Stomach (tissue), 9 donors: ENCODE measurements around the gene YWHAB. TPM values are rescaled to one million over a fixed set of nuclear protein-coding genes. Genes with fewer than 3 reads are reported as not detected.

Experiments used
- DNase-seq, 2 donors: peaks; one replicate each; pipeline versions ENCODE4 v3.0.0 to v3.0.0-alpha.2; 2013 to 2019
- H3K27ac ChIP-seq, 5 donors: fragments of 200-600 bp in 4 of 5; sonication (generic) in 4 of 5; one replicate each; pipeline ENCODE4 v1.5.1; 2013 to 2019; ENCODE audit warnings: mild to moderate bottlenecking in 1 of 5, moderate library complexity in 1 of 5
- H3K27me3 ChIP-seq, 3 donors: fragments of 200-600 bp; sonication (generic); one replicate each; pipeline ENCODE4 v1.5.1; 2017 to 2019; ENCODE audit warnings: mixed run types in 1 of 3
- H3K36me3 ChIP-seq, 4 donors: fragments of 200-600 bp; sonication (generic); 1 replicate in 3 of 4; 2 replicates in 1 of 4; pipeline ENCODE4 v1.5.1; 2016 to 2019
- H3K4me1 ChIP-seq, 4 donors: fragments of 200-600 bp; sonication (generic); one replicate each; pipeline ENCODE4 v1.5.1; 2016 to 2019
- H3K4me3 ChIP-seq, 4 donors: fragments of 200-600 bp; sonication (generic) in 3 of 4; one replicate each; pipeline ENCODE4 v1.5.1; 2016 to 2019; ENCODE audit warnings: mild to moderate bottlenecking in 1 of 4
- H3K9me3 ChIP-seq, 4 donors: fragments of 200-600 bp; sonication (generic); one replicate each; pipeline ENCODE4 v1.5.1; 2016 to 2019
- EP300 ChIP-seq: sonication (generic); formaldehyde crosslinking; IDR thresholded peaks from one replicate; pipeline ENCODE4 v1.6.1; 2017; ENCODE audit warnings: antibody characterized with exemption
- POLR2A ChIP-seq, 4 donors: fragments of 450-650 bp; IDR thresholded peaks; one replicate each; pipeline ENCODE4 v1.6.1; 2016; ENCODE audit warnings: antibody characterized with exemption in 4 of 4, control low read depth in 2 of 4, mild to moderate bottlenecking in 1 of 4, moderate library complexity in 1 of 4
- POLR2AphosphoS5 ChIP-seq, 3 donors: sonication (generic); formaldehyde crosslinking; IDR thresholded peaks; one replicate each; pipeline ENCODE4 v1.6.1; 2016; ENCODE audit warnings: antibody characterized with exemption in 3 of 3
- WGBS, 5 donors: extraction: QIAGEN DNeasy Blood & Tissue Kit in 3 of 5; methylation state at CpG; one replicate each; pipeline versions ENCODE4 v1.1.5 to v1.1.7; 2013 to 2018; 5-methylcytosine and 5-hydroxymethylcytosine counted together
- intact Hi-C: fragments of 100-400 bp; cut with DNase I; formaldehyde crosslinking; loops from one replicate; pipeline ENCODE4 v1.15.1; 2023; ENCODE audit warnings: low total_unique reads
- polyA plus RNA-seq, 3 donors: library from polyadenylated mRNA; stranded (reverse); fragments of 200-250 nt; gene quantifications; one replicate each; pipeline ENCODE4 v1.2.3, GENCODE V29; 2013
- total RNA-seq, 5 donors: library from RNA; depleted of rRNA; stranded (reverse); fragments of >200 nt; gene quantifications; one replicate each; pipeline versions ENCODE4 v1.1.0 to v1.2.3, GENCODE V29; 2014 to 2016
- TF ChIP-seq, protein P1 (sequence below), 7 experiments: fragments of 450-650 bp in 4 of 7; fragments of 200-600 bp in 3 of 7; sonication (generic) in 3 of 7; IDR thresholded peaks; one replicate each; pipeline ENCODE4 v1.5.1; 2016 to 2019; ENCODE audit warnings: antibody characterized with exemption in 7 of 7, control low read depth in 2 of 7, mild to moderate bottlenecking in 1 of 7
- donor health status: healthy with polysubstance abuse.
- donor health status: Bipolar disorder and iron deficiency.
- donor health status: healthy.

YWHAB gene
- total and polyA plus RNA-seq, 8 donors = 52.2 to 135 (median 93.1) TPM

DNA sequence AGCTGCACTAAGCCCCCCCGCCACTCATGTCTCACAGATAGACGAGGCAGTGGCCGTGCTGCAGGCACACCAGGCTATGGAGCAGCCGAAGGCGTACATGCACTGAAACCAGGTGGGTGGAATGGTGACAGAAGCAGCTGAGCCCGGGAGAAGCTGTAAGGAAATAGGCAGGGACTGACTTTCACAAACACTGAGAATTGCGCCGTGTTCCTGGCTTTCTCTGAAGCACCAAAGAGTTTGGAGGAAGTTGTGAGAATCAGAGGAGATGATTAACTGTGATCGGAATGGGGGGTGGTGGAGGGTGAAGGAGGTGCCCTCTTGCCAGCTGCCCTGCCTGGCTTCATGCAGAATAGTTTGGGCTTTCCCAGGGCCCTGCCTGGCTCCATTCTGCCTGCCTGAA, 53.1 kb downstream of the YWHAB start:
- DNase-seq = no peak
- Histone ChIP-seq H3K9me3 (no peaks in the 10 kb centered on the region), H3K27ac (no peak overlapping the region), H3K4me3 (no peak overlapping the region), H3K4me1 (no peaks in the 10 kb centered on the region), H3K36me3 (peaks cover 36 to 90% (median 79%) of the 10 kb centered on the region in 4 donors), H3K27me3 (no peaks in the 10 kb centered on the region)
- WGBS, 5 donors = 82 to 88% (median 84%) methylated on average over 9 of the region's 9 CpGs
- intact Hi-C loops = no loop called here
- TF ChIP-seq EP300 (no peak), POLR2A (IDR thresholded peaks at IDR 0.05) (no peak), POLR2AphosphoS5 (IDR thresholded peaks at IDR 0.05) (no peak)
- TF ChIP-seq, protein P1, sequence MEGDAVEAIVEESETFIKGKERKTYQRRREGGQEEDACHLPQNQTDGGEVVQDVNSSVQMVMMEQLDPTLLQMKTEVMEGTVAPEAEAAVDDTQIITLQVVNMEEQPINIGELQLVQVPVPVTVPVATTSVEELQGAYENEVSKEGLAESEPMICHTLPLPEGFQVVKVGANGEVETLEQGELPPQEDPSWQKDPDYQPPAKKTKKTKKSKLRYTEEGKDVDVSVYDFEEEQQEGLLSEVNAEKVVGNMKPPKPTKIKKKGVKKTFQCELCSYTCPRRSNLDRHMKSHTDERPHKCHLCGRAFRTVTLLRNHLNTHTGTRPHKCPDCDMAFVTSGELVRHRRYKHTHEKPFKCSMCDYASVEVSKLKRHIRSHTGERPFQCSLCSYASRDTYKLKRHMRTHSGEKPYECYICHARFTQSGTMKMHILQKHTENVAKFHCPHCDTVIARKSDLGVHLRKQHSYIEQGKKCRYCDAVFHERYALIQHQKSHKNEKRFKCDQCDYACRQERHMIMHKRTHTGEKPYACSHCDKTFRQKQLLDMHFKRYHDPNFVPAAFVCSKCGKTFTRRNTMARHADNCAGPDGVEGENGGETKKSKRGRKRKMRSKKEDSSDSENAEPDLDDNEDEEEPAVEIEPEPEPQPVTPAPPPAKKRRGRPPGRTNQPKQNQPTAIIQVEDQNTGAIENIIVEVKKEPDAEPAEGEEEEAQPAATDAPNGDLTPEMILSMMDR (IDR thresholded peaks at IDR 0.05) = no peak

DNA sequence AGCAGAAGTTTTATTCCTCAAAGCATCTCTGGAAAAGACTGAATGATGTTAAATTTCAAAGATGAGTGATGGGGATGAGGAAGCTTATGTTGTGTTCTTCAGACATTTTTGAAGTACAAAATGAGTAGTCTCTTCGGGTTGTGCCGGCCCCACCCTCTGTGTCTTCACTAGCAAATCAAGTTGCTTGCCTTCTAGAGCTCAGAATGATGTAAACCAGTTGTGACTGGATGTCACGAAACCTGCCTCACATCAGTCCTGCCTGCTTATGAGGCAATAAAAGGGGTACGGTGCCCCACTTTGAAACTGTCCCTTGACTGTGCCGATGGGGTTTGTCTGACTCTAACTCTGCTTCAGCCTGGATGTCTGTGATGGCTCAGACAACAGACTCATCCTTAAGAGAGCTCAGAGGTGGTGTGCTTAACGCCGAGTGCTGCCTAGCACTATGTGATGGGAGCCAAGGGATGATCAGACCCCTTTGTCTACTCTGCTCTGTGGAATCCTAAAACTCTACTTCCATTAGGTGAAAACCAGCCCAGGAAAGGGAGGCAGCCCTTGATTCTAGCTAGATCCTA, 55.7 kb downstream of the YWHAB start:
- TF ChIP-seq POLR2AphosphoS5 (IDR thresholded peaks at IDR 0.05) = no peak
- TF ChIP-seq, protein P1 (IDR thresholded peaks at IDR 0.05) = no peak
- no peak for TF ChIP-seq POLR2A (IDR thresholded peaks at IDR 0.05)
- TF ChIP-seq EP300 = no peak

DNA sequence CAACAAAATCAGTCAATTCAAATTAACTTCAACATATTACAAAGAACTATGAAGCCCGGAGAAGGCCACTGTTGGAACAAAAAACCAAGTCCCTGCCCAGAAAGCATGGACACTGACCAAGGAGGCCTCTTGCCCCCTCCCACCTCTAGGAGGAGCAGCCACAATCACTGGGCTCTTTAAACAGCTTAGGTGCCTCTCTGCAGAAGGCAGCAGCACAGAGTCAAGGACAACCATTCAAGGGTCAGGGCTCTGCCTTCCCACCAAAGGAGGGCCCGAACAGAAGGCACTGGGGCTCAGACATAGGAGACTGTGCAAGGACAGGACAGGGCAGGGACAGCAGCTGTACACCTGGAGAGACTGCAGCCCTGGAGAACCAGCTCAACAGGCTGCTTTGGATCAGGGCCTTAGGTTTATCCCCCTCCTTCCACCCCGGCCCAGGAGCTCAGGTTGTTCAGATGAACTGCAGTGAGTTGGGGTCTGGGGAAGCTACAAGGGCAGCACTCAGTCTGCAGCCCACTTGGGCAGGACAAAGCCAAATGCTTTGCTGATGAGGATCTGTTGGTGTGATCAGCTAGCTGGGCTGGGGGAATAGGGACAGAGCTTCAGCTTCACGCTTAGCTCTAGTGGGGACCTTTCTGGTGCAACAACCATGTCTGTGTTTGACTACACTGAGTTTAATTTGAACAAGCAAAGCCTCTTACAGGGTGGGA, 56.9 kb downstream of the YWHAB start:
- Histone ChIP-seq H3K4me1 (no peaks in the 10 kb centered on the region), H3K36me3 (peaks cover 36 to 100% (median 97%) of the 10 kb centered on the region in 4 donors), H3K9me3 (no peaks in the 10 kb centered on the region), H3K4me3 (no peak overlapping the region), H3K27me3 (no peaks in the 10 kb centered on the region), H3K27ac (no peak overlapping the region)
- no peak for TF ChIP-seq POLR2AphosphoS5 (IDR thresholded peaks at IDR 0.05)
- no peak for TF ChIP-seq EP300
- no peak for TF ChIP-seq POLR2A (IDR thresholded peaks at IDR 0.05)
- TF ChIP-seq, protein P1 (IDR thresholded peaks at IDR 0.05) = no peak
- intact Hi-C loops = no loop called here
- no peak for DNase-seq
- WGBS, 5 donors = 81 to 90% (median 89%) methylated on average over 4 of the region's 4 CpGs

More for the DNA sequence above, 55.7 kb downstream of the YWHAB start:
- Histone ChIP-seq H3K27ac (no peak overlapping the region), H3K36me3 (peaks cover 35 to 99% (median 96%) of the 10 kb centered on the region in 4 donors), H3K9me3 (no peaks in the 10 kb centered on the region), H3K4me3 (no peak overlapping the region), H3K4me1 (no peaks in the 10 kb centered on the region), H3K27me3 (no peaks in the 10 kb centered on the region)
- WGBS, 5 donors = 88 to 93% (median 90%) methylated on average over 7 of the region's 7 CpGs
- no peak for DNase-seq
- intact Hi-C loops = no loop called here

DNA sequence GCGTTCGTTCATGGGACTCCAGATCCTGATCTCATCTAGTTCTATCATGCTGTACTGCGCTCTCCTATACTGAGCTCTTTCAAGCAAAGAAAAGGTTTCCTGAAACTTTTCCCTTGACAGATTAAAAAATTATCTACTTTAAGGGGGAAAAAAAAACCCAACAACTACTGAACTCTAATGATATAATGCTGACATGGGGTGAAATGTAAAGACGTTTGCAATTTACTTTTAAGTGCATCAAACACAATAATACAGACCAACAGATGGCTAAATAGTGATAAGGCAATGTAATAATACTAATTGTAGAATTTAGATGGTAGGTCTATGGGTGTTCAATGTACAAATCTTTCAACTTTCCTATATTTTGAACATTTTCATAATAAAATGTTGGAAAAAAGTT, 58.3 kb downstream of the YWHAB start:
- intact Hi-C loops = no loop called here
- Histone ChIP-seq H3K4me3 (no peak overlapping the region), H3K4me1 (no peaks in the 10 kb centered on the region), H3K27me3 (no peaks in the 10 kb centered on the region), H3K36me3 (peaks cover 47 to 100% (median 99%) of the 10 kb centered on the region in 4 donors), H3K27ac (no peak overlapping the region), H3K9me3 (no peaks in the 10 kb centered on the region)
- TF ChIP-seq, protein P1 (IDR thresholded peaks at IDR 0.05) = no peak
- TF ChIP-seq POLR2A (IDR thresholded peaks at IDR 0.05) = no peak
- no peak for TF ChIP-seq EP300
- TF ChIP-seq POLR2AphosphoS5 (IDR thresholded peaks at IDR 0.05) = no peak
- WGBS, 5 donors = 88 to 93% (median 91%) methylated on average over 4 of the region's 4 CpGs
- no peak for DNase-seq
